Esophagus squamous epithelium (tissue), 5 donors: ENCODE measurements around the gene MPND. TPM values are rescaled to one million over a fixed set of nuclear protein-coding genes. Genes with fewer than 3 reads are reported as not detected.

Experiments
- DNase-seq: peaks from one replicate; lab custom pipeline; 2025; lab: John Stamatoyannopoulos, UW
- H3K27ac ChIP-seq, 4 donors: fragments of 200-600 bp; sonication (generic); one replicate each; pipeline ENCODE4 v1.5.1; 2016 to 2019; ENCODE audit warnings: mild to moderate bottlenecking in 1 of 4
- H3K27me3 ChIP-seq, 4 donors: fragments of 200-600 bp; sonication (generic); 1 replicate in 3 of 4; 2 replicates in 1 of 4; pipeline versions ENCODE4 v1.5.1 to v1.6.0; 2017 to 2021; ENCODE audit warnings: antibody characterized with exemption in 1 of 4
- H3K36me3 ChIP-seq, 3 donors: fragments of 200-600 bp; sonication (generic); one replicate each; pipeline ENCODE4 v1.5.1; 2016 to 2019
- H3K4me1 ChIP-seq, 3 donors: fragments of 200-600 bp; sonication (generic); one replicate each; pipeline ENCODE4 v1.5.1; 2017 to 2019
- H3K4me3 ChIP-seq, 4 donors: fragments of 200-600 bp; sonication (generic); 1 replicate in 3 of 4; 2 replicates in 1 of 4; pipeline ENCODE4 v1.5.1; 2016 to 2019; ENCODE audit warnings: mild to moderate bottlenecking in 2 of 4, moderate library complexity in 1 of 4
- H3K9me3 ChIP-seq, 3 donors: fragments of 200-600 bp; sonication (generic); one replicate each; pipeline ENCODE4 v1.5.1; 2016 to 2019
- CTCF ChIP-seq, 6 experiments: fragments of 450-650 bp in 4 of 6; fragments of 200-600 bp in 2 of 6; sonication (generic) in 2 of 6; IDR thresholded peaks; one replicate each; pipeline ENCODE4 v1.5.1; 2016 to 2019; ENCODE audit warnings: antibody characterized with exemption in 6 of 6, mild to moderate bottlenecking in 4 of 6, moderate library complexity in 4 of 6
- POLR2A ChIP-seq, 4 donors: fragments of 450-650 bp; IDR thresholded peaks; one replicate each; pipeline ENCODE4 v1.6.1; 2017; ENCODE audit warnings: antibody characterized with exemption in 4 of 4, mild to moderate bottlenecking in 4 of 4, moderate library complexity in 3 of 4
- WGBS, 2 donors: methylation state at CpG; one replicate each; pipeline ENCODE4 v1.1.5; 2018; 5-methylcytosine and 5-hydroxymethylcytosine counted together
- intact Hi-C: fragments of 100-400 bp; cut with DNase I; formaldehyde crosslinking; loops from one replicate; pipeline ENCODE4 v1.15.0; 2022
- total RNA-seq, 4 donors: library from RNA; depleted of rRNA; stranded (reverse); fragments of >200 nt; gene quantifications; one replicate each; pipeline ENCODE4 v1.1.0, GENCODE V29; 2016
- donor health status: DM: yes; HTN: yes; CAD: no.

Gene MPND
- total RNA-seq, 4 donors from 2014 or later = 2.5 to 11.1 (median 6.5) TPM

- 100% methylated on average over 2 of the region's 2 CpGs for WGBS, 2 donors
- no peaks in the 10 kb centered on the region for H3K27me3 ChIP-seq
- no peak for TF ChIP-seq POLR2A (IDR thresholded peaks at IDR 0.05)
- no peak for TF ChIP-seq CTCF (IDR thresholded peaks at IDR 0.05)
- intact Hi-C loops = no loop called here
- no peak overlapping the region for H3K4me3 ChIP-seq
- H3K36me3 ChIP-seq = peaks cover 0 to 5% (median 0%) of the 10 kb centered on the region in 3 donors
- no peak for DNase-seq
- peaks cover 0 to 3% (median 0%) of the 10 kb centered on the region in 3 donors for H3K9me3 ChIP-seq
- H3K4me1 ChIP-seq = peaks cover 0 to under 1% (median 0%) of the 10 kb centered on the region in 3 donors
- no peak overlapping the region for H3K27ac ChIP-seq
Measured at GRCh38 chr19:4319067-4319718, 24.2 kb upstream of the MPND start.

DNA sequence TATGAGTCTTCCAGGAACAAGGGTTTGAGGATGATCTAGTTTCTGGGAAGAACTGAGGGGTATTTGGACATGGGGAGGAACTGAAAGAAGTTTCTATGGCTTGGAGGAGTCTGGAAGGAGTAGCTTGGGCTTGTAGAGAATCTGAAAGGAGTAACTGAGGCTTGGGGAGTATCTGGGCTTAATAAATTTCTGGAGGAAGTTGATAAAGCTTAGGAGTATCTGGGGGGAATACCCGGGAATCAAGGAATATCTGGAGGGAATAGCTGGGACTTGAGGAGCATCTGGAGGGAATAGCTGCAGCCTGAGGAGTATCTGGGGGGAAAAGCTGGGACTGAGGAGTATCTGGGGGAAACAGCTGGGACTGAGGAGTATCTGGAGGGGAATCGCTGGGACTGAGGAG is 22.9 kb upstream of the MPND start:
- TF ChIP-seq POLR2A (IDR thresholded peaks at IDR 0.05) = no peak
- TF ChIP-seq CTCF (IDR thresholded peaks at IDR 0.05) = no peak
- no peaks in the 10 kb centered on the region for H3K4me1 ChIP-seq
- intact Hi-C loops = no loop called here
- H3K27me3 ChIP-seq = no peaks in the 10 kb centered on the region
- H3K36me3 ChIP-seq = peaks cover 0 to 17% (median 0%) of the 10 kb centered on the region in 3 donors
- no peak for DNase-seq
- peaks cover 0 to 3% (median 0%) of the 10 kb centered on the region in 3 donors for H3K9me3 ChIP-seq
- H3K4me3 ChIP-seq = no peak overlapping the region
- H3K27ac ChIP-seq = no peak overlapping the region
- WGBS, 2 donors = 94 to 95% methylated on average over 2 of the region's 2 CpGs

- peaks cover 0 to 3% (median 0%) of the 10 kb centered on the region in 3 donors for H3K9me3 ChIP-seq
- H3K36me3 ChIP-seq = peaks cover 0 to 36% (median 0%) of the 10 kb centered on the region in 3 donors
- intact Hi-C loops = no loop called here
- H3K4me1 ChIP-seq = peaks cover 11 to 16% (median 15%) of the 10 kb centered on the region in 3 donors
- H3K27ac ChIP-seq = no peak overlapping the region
- peaks cover 0 to 21% (median 0%) of the 10 kb centered on the region in 4 donors for H3K27me3 ChIP-seq
- no peak for DNase-seq
- no peak for TF ChIP-seq CTCF (IDR thresholded peaks at IDR 0.05)
- no peak for TF ChIP-seq POLR2A (IDR thresholded peaks at IDR 0.05)
- 77 to 82% methylated on average over 17 to 19 of the region's 37 CpGs for WGBS, 2 donors
- H3K4me3 ChIP-seq = no peak overlapping the region
Measured at GRCh38 chr19:4322942-4323665, 20.3 kb upstream of the MPND start.

DNA sequence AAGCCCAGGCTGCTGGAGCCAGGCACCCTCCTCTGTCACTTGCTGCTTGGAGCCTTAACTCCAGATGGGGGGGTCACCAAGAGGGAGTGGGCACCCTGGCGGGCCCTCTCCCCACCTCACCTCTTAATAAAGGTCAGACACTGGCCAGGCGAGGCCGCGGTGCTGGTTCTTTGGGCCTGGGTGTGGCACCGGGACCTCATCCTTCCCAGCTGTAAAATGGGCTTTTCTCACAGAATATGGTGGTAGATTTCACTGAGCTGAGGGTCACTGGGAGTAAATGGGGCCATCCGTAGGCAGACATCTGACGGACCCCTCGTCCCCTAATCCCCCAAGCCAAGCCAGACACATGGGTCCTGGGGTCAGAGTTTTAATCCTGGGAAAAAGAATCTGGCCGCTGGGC is 19.7 kb upstream of the MPND start:
- TF ChIP-seq CTCF (IDR thresholded peaks at IDR 0.05) (no peak), POLR2A (IDR thresholded peaks at IDR 0.05) (no peak)
- intact Hi-C loops = no loop called here

GRCh38 chr19:4324228-4324627 is 19.1 kb upstream of the MPND start:
- no peak for DNase-seq
- H3K4me3 ChIP-seq = no peak overlapping the region
- peaks cover 0 to 30% (median 0%) of the 10 kb centered on the region in 4 donors for H3K27me3 ChIP-seq
- H3K4me1 ChIP-seq = peaks cover 11 to 27% (median 15%) of the 10 kb centered on the region in 3 donors
- intact Hi-C loops = no loop called here
- WGBS, 2 donors = 85 to 87% methylated on average over 5 to 7 of the region's 12 CpGs
- no peak overlapping the region for H3K27ac ChIP-seq
- no peak for TF ChIP-seq CTCF (IDR thresholded peaks at IDR 0.05)
- TF ChIP-seq POLR2A (IDR thresholded peaks at IDR 0.05) = no peak
- peaks cover 0 to 42% (median 0%) of the 10 kb centered on the region in 3 donors for H3K36me3 ChIP-seq
- peaks cover 0 to 3% (median 0%) of the 10 kb centered on the region in 3 donors for H3K9me3 ChIP-seq

More for the DNA sequence above, 19.7 kb upstream of the MPND start:
- 100% methylated on average over 3 of the region's 9 CpGs; no CpG with 5 or more reads in 1 of the 2 donors for WGBS, 2 donors
- H3K4me3 ChIP-seq = no peak overlapping the region
- peaks cover 0 to 38% (median 0%) of the 10 kb centered on the region in 3 donors for H3K36me3 ChIP-seq
- DNase-seq = no peak
- peaks cover 0 to 3% (median 0%) of the 10 kb centered on the region in 3 donors for H3K9me3 ChIP-seq
- H3K27ac ChIP-seq = no peak overlapping the region
- H3K27me3 ChIP-seq = peaks cover 0 to 24% (median 0%) of the 10 kb centered on the region in 4 donors
- peaks cover 11 to 22% (median 15%) of the 10 kb centered on the region in 3 donors for H3K4me1 ChIP-seq
